WTC11 (cell line): ENCODE data around the gene ABHD10. TPM values are rescaled to one million over a fixed set of nuclear protein-coding genes. Genes with fewer than 3 reads are reported as not detected.

ENCODE experiments used
- ATAC-seq: fragments of 200-7000 bp; cut with Tn5 transposase; 2 replicates; pipeline ENCODE4 v1.10.0; 2021; ENCODE audit warnings: mild to moderate bottlenecking, moderate library complexity
- CTCF ChIA-PET: fragments of 300-600 bp; sonication (Branson Sonifier 250); formaldehyde crosslinking; loops from one replicate; lab custom pipeline; 2021; ENCODE audit warnings: antibody characterized with exemption; lab: Charles Lee
- POLR2A ChIA-PET: fragments of 350-600 bp; sonication (Branson Sonifier 250); formaldehyde crosslinking; loops from one replicate; lab custom pipeline; 2021; ENCODE audit warnings: antibody characterized with exemption; lab: Charles Lee
- DNase-seq: peaks from one replicate; pipeline ENCODE4 v3.0.0; 2021; ENCODE audit warnings: low spot score
- H3K27ac Mint-ChIP-seq: 2 replicates; pipeline ENCODE4 v1.8.0; 2021; ENCODE audit warnings: mixed read lengths
- H3K27me3 Mint-ChIP-seq: 2 replicates; pipeline ENCODE4 v1.8.0; 2021; ENCODE audit warnings: low read depth, mild to moderate bottlenecking, moderate library complexity, mixed read lengths
- H3K36me3 Mint-ChIP-seq: 2 replicates; pipeline ENCODE4 v1.8.0; 2021; ENCODE audit warnings: mixed read lengths
- H3K4me1 Mint-ChIP-seq: 2 replicates; pipeline ENCODE4 v1.8.0; 2022; ENCODE audit warnings: mixed read lengths
- H3K4me3 Mint-ChIP-seq: 2 replicates; pipeline ENCODE4 v1.8.0; 2021; ENCODE audit warnings: mild to moderate bottlenecking, moderate library complexity, mixed read lengths
- H3K9me3 Mint-ChIP-seq: 2 replicates; pipeline ENCODE4 v1.8.0; 2021; ENCODE audit warnings: mixed read lengths
- FOXK1 ChIP-seq: sonication (generic); formaldehyde crosslinking; IDR thresholded peaks from 2 replicates; pipeline ENCODE4 v1.8.0; 2022; ENCODE audit warnings: mild to moderate bottlenecking, moderate library complexity, missing genetic modification reagents
- KAT7 ChIP-seq: sonication (generic); formaldehyde crosslinking; IDR thresholded peaks from 2 replicates; pipeline ENCODE4 v1.8.1; 2023; ENCODE audit warnings: missing genetic modification reagents, mild to moderate bottlenecking, borderline replicate concordance
- SP1 ChIP-seq: sonication (generic); formaldehyde crosslinking; conservative IDR thresholded peaks from 2 replicates; pipeline ENCODE4 v1.8.1; 2022; ENCODE audit warnings: missing genetic modification reagents
- TEAD1 ChIP-seq: sonication (generic); formaldehyde crosslinking; IDR thresholded peaks from 2 replicates; pipeline ENCODE4 v1.8.0; 2022; ENCODE audit warnings: mild to moderate bottlenecking, missing genetic modification reagents
- ZNF121 ChIP-seq: sonication (generic); formaldehyde crosslinking; IDR thresholded peaks from 2 replicates; pipeline ENCODE4 v1.8.0; 2023; ENCODE audit warnings: missing genetic modification reagents
- ZNF263 ChIP-seq: sonication (generic); formaldehyde crosslinking; IDR thresholded peaks from 2 replicates; pipeline ENCODE4 v1.8.1; 2022; ENCODE audit warnings: low read depth, mild to moderate bottlenecking, moderate library complexity, missing genetic modification reagents
- total RNA-seq: library from RNA; stranded (reverse); gene quantifications from 3 replicates; pipeline ENCODE4 v1.2.3, GENCODE V29; 2021
- TF ChIP-seq, protein P1 (sequence below): sonication (generic); formaldehyde crosslinking; IDR thresholded peaks from 2 replicates; pipeline ENCODE4 v1.8.1; 2023; ENCODE audit warnings: mild to moderate bottlenecking, moderate library complexity, missing genetic modification reagents
- TF ChIP-seq, protein P2 (sequence below): sonication (generic); formaldehyde crosslinking; IDR thresholded peaks from 2 replicates; pipeline ENCODE4 v1.8.1; 2023; ENCODE audit warnings: mild to moderate bottlenecking, missing genetic modification reagents, moderate library complexity
- TF ChIP-seq, protein P3 (sequence below): sonication (generic); formaldehyde crosslinking; IDR thresholded peaks from 2 replicates; pipeline ENCODE4 v1.8.0; 2023; ENCODE audit warnings: missing genetic modification reagents, mild to moderate bottlenecking, borderline replicate concordance
- TF ChIP-seq, protein P4 (sequence below): sonication (generic); formaldehyde crosslinking; IDR thresholded peaks from 2 replicates; pipeline ENCODE4 v1.8.1; 2023; ENCODE audit warnings: mild to moderate bottlenecking, missing genetic modification reagents

Gene ABHD10
- total RNA-seq, 1 experiment from 2014 or later: 27.6 TPM

DNA sequence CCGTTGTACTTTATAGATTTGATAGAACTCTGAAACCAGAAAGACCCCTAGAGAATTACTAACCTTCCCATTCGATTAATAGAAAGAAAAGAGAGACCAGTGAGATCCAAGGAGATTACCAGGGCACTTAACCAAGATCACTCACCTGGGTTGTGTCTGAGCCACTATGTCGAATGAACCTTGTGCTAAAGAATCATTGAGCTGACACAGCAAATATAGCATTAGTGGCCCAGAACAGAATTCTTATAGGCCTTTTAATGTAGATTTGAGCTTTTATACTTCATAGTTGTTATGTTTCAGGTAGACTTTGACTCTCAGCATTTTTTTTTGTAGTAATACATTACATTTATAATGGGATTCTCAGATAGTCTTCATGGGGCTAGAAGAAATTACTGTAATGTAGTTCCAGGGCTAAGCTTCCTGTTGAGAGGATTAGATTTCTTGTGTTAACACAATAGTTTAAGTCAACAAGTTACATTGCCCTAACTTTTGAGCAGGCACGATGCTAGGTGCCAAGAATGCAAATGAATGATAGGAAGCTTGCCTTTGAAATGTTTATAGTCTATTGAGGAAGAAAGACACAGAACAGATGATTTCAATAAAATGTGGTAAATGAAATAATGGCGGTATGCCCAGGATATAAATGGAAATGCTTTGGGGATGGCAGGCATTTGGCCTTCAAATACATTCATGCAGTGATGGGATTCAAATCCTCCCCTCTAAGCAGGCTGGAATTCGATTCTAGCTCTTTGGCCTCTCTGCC, 24.4 kb upstream of the ABHD10 start:
- POLR2A ChIA-PET: no interaction called here
- H3K36me3 Mint-ChIP-seq: peaks cover under 1% of the 10 kb centered on the region
- no peak for ATAC-seq
- H3K4me3 Mint-ChIP-seq: no peak overlapping the region
- H3K4me1 Mint-ChIP-seq: peaks cover 53% of the 10 kb centered on the region
- no peak for DNase-seq
- H3K27me3 Mint-ChIP-seq: peaks cover 29% of the 10 kb centered on the region
- TF ChIP-seq, protein P1, sequence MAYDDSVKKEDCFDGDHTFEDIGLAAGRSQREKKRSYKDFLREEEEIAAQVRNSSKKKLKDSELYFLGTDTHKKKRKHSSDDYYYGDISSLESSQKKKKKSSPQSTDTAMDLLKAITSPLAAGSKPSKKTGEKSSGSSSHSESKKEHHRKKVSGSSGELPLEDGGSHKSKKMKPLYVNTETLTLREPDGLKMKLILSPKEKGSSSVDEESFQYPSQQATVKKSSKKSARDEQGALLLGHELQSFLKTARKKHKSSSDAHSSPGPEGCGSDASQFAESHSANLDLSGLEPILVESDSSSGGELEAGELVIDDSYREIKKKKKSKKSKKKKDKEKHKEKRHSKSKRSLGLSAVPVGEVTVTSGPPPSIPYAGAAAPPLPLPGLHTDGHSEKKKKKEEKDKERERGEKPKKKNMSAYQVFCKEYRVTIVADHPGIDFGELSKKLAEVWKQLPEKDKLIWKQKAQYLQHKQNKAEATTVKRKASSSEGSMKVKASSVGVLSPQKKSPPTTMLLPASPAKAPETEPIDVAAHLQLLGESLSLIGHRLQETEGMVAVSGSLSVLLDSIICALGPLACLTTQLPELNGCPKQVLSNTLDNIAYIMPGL (CRISPR knock-in tag): no peak
- H3K9me3 Mint-ChIP-seq: no peaks in the 10 kb centered on the region
- CTCF ChIA-PET: interaction anchor here (1.0 to 2.2 kb wide), 5 partner anchors 24 to 238 kb away, joined by 3 to 7 read pairs (median 3); partner anchors contain the start of gene ABHD10
- H3K27ac Mint-ChIP-seq: no peak overlapping the region

DNA sequence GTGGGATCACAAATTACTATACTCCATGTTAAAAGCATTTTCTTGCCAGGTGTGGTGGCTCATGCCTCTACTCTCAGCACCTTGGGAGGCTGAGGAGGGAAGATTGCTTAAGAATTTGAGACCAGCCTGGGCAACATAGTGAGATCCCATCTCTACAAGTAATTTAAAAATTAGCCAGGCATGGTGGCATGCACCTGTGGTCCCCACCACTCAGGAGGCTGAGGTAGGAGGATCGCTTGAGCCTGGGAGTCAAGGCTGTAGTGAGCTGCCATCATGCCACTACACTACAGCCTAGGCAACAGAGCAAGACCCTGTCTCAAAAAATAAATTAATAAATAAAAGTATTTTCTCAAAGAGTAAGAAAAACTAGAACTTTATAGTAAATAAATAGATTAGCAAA, 22.9 kb upstream of the ABHD10 start:
- POLR2A ChIA-PET: no interaction called here
- peaks cover 56% of the 10 kb centered on the region for H3K4me1 Mint-ChIP-seq
- peaks cover 3% of the 10 kb centered on the region for H3K36me3 Mint-ChIP-seq
- TF ChIP-seq, protein P2, sequence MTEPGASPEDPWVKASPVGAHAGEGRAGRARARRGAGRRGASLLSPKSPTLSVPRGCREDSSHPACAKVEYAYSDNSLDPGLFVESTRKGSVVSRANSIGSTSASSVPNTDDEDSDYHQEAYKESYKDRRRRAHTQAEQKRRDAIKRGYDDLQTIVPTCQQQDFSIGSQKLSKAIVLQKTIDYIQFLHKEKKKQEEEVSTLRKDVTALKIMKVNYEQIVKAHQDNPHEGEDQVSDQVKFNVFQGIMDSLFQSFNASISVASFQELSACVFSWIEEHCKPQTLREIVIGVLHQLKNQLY: no peak
- TF ChIP-seq SP1 (CRISPR knock-in tag) (no peak), ZNF121 (CRISPR knock-in tag) (peak; percentile 90)
- TF ChIP-seq, all 79 proteins: peak for 1
- H3K27ac Mint-ChIP-seq: no peak overlapping the region
- DNase-seq (no peak), ATAC-seq (no peak)
- H3K4me3 Mint-ChIP-seq: no peak overlapping the region
- CTCF ChIA-PET: interaction anchor here (1.7 to 2.0 kb wide), 3 partner anchors 23 to 61 kb away, joined by 5 to 8 read pairs (median 6); partner anchors contain the start of gene ABHD10
- no peaks in the 10 kb centered on the region for H3K9me3 Mint-ChIP-seq
- peaks cover 33% of the 10 kb centered on the region for H3K27me3 Mint-ChIP-seq

DNA sequence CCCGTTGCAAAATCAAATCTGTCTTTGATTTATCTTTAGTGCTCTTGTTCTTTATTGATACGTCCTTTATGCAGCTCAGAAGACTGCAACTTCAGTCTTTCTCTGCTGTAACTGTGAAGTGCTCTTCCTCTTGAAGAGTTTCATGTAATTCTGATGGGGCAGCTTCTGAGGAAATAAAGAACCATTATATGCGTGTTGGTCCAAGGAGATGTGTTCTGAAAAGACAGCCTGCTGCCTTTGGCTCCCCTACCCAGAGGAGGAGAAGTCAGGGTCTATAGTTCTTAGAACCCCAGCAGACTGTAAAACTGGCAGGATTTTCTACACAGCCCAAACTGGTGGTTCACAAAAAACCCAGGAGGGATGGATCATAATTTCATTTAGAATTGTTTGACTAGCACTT, 22.4 kb upstream of the ABHD10 start:
- no peak overlapping the region for H3K4me3 Mint-ChIP-seq

DNA sequence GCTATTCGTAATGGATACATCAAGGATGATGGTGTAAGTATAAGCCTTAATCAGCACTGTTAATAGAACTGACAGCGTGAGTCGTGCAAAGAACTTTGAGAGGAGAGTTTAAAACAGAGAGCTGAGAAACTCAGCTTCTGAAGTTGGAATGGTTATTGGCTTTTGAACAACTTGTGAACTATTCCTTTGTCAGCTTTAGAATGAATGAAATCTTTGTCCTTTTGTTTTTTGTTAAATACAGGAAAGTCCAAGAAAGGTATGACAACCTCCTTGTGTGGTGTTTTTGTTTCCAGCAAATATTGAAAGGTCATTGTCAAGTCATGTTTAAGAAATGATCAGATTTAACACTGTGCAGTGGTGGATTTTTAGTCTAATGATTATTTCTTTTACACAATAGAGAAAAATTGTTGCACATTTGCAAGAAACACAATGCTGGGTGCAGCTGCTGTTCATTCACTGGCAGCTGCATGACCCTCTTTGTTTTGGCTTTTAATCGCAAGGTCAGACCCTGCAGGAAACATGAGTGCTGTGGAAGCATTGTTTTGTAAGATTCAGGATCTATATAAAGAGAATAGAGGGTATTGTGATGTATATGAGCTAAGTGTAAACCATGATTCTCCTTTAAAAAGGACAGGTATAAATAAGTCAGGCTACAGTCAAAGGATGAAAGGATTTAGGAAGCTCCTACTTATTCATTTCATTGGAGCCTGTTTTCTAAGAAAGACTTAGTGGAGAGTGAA, 21.7 kb upstream of the ABHD10 start:
- H3K4me1 Mint-ChIP-seq: peaks cover 63% of the 10 kb centered on the region
- H3K27me3 Mint-ChIP-seq: peaks cover 33% of the 10 kb centered on the region
- H3K9me3 Mint-ChIP-seq: no peaks in the 10 kb centered on the region
- DNase-seq (no peak), ATAC-seq (peak; percentile 80)
- POLR2A ChIA-PET: no interaction called here
- TF ChIP-seq KAT7 (CRISPR knock-in tag) (no peak), FOXK1 (CRISPR knock-in tag) (0 out of 2 replicates have a peak, but pooled peaks have one; percentile 33)
- TF ChIP-seq, all 79 proteins: peak for 1
- Mint-ChIP-seq H3K27ac (no peak overlapping the region), H3K4me3 (peak overlapping the region; percentile 12), H3K36me3 (peaks cover 3% of the 10 kb centered on the region)
- CTCF ChIA-PET: interaction anchor here (0.7 to 2.0 kb wide), 12 partner anchors 11 to 288 kb away, joined by 3 to 10 read pairs (median 4); partner anchors contain the start of genes ABHD10 and PHLDB2

More for the DNA sequence above, 22.4 kb upstream of the ABHD10 start:
- no peak for TF ChIP-seq TEAD1
- DNase-seq (no peak), ATAC-seq (no peak)
- ChIA-PET CTCF (interaction anchor here (0.9 to 2.0 kb wide), 6 partner anchors 22 to 288 kb away, joined by 3 to 8 read pairs (median 6); partner anchors contain the start of genes ABHD10 and PHLDB2), POLR2A (no interaction called here)
- peaks cover 33% of the 10 kb centered on the region for H3K27me3 Mint-ChIP-seq
- H3K9me3 Mint-ChIP-seq: no peaks in the 10 kb centered on the region
- no peak overlapping the region for H3K27ac Mint-ChIP-seq
- H3K4me1 Mint-ChIP-seq: peaks cover 59% of the 10 kb centered on the region
- peaks cover 3% of the 10 kb centered on the region for H3K36me3 Mint-ChIP-seq

DNA sequence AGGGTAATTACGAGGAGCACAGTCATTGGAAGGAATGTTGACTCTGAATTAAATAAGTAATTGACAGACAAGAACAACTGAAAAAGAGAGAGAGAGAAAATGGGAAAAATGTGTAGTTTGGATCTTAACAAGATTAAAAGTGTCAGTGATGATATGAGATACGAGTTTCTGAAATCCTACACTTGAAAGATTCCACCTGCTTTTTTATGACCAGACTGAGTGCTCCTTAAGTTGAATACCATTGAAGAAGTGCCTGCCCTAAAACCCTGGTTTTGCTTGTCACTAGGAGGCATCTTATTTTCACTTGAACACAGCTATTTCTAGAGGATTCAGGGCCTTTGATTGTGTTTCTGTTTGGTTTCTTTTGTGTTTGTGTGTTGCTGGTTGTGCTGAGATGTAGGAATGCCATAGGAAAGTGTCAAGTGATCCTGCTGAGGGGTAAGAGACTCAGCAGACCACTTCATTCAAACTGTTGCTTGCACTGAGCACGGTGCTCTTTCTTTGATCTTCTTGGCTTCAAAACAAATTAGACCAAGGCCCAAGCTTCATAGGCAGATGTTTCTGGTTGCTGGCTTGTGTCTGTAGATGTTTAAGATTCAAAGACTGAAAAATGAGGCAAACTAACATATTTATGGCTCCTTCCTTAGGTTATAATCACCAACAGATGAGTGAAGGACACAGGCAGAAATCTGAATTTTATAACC, 17.2 kb upstream of the ABHD10 start:
- ATAC-seq (no peak), DNase-seq (no peak)
- no peak overlapping the region for H3K4me3 Mint-ChIP-seq
- H3K27me3 Mint-ChIP-seq: peaks cover 23% of the 10 kb centered on the region
- CTCF ChIA-PET: interaction anchor here (1.2 to 1.7 kb wide), 3 partner anchors 52 to 102 kb away, joined by 3 to 7 read pairs (median 6); no protein-coding TSS in a partner anchor
- POLR2A ChIA-PET: no interaction called here
- peaks cover 38% of the 10 kb centered on the region for H3K4me1 Mint-ChIP-seq
- H3K9me3 Mint-ChIP-seq: no peaks in the 10 kb centered on the region
- H3K27ac Mint-ChIP-seq: peak overlapping the region; percentile 73; the same call in 1 of the 2 replicates
- H3K36me3 Mint-ChIP-seq: peaks cover 3% of the 10 kb centered on the region
- TF ChIP-seq ZNF263 (CRISPR knock-in tag): no peak
- TF ChIP-seq, protein P3, sequence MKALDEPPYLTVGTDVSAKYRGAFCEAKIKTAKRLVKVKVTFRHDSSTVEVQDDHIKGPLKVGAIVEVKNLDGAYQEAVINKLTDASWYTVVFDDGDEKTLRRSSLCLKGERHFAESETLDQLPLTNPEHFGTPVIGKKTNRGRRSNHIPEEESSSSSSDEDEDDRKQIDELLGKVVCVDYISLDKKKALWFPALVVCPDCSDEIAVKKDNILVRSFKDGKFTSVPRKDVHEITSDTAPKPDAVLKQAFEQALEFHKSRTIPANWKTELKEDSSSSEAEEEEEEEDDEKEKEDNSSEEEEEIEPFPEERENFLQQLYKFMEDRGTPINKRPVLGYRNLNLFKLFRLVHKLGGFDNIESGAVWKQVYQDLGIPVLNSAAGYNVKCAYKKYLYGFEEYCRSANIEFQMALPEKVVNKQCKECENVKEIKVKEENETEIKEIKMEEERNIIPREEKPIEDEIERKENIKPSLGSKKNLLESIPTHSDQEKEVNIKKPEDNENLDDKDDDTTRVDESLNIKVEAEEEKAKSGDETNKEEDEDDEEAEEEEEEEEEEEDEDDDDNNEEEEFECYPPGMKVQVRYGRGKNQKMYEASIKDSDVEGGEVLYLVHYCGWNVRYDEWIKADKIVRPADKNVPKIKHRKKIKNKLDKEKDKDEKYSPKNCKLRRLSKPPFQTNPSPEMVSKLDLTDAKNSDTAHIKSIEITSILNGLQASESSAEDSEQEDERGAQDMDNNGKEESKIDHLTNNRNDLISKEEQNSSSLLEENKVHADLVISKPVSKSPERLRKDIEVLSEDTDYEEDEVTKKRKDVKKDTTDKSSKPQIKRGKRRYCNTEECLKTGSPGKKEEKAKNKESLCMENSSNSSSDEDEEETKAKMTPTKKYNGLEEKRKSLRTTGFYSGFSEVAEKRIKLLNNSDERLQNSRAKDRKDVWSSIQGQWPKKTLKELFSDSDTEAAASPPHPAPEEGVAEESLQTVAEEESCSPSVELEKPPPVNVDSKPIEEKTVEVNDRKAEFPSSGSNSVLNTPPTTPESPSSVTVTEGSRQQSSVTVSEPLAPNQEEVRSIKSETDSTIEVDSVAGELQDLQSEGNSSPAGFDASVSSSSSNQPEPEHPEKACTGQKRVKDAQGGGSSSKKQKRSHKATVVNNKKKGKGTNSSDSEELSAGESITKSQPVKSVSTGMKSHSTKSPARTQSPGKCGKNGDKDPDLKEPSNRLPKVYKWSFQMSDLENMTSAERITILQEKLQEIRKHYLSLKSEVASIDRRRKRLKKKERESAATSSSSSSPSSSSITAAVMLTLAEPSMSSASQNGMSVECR (CRISPR knock-in tag): no peak
- TF ChIP-seq, protein P4, sequence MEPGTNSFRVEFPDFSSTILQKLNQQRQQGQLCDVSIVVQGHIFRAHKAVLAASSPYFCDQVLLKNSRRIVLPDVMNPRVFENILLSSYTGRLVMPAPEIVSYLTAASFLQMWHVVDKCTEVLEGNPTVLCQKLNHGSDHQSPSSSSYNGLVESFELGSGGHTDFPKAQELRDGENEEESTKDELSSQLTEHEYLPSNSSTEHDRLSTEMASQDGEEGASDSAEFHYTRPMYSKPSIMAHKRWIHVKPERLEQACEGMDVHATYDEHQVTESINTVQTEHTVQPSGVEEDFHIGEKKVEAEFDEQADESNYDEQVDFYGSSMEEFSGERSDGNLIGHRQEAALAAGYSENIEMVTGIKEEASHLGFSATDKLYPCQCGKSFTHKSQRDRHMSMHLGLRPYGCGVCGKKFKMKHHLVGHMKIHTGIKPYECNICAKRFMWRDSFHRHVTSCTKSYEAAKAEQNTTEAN (CRISPR knock-in tag): no peak
